GM21825 (cell line): Measurements from ENCODE around the gene UBTF.

Source experiments
- ATAC-seq: cut with Tn5 transposase; IDR thresholded peaks from one replicate; pipeline ENCODE4 v1.9.1; 2021; ENCODE audit warnings: mild to moderate bottlenecking, moderate library complexity; ENCODE audit not compliant: unreplicated experiment

The UBTF gene

DNA sequence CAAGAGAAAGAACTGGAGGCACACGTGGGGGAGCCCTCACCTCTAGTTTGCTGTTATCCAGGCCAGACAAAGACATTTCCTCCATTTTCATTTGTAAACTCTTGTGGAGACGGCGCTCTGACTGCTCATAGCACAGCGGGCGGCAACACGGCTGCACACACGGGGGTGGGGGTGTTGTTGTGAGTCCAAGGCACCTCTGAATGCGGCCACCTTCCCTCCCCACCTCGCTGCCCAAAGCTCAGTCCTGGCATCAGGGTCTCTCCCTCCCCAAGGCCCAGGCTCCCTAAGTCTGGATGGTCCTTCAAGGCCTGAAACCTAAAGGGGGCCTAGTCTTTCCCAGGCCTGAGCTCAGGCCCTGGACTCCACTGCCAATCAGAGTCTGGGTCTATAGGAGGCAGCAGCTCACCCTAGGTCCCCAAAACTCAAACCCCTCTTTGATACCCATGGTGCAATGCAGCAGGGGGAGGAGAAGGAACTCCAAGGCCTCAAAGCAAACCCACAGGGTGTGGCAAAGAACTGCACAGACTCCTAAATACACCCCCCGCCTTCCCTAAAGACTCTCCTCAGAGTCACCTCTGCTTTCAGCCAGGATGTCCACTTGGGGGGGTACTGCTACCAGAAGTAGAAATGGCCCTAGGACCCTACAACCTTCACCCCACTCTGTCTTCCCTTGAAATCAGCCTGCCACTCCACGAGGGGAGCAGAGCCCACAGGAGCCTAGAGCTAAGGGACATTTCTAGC is 21.3 kb downstream of the UBTF start:
- no peak for ATAC-seq

DNA sequence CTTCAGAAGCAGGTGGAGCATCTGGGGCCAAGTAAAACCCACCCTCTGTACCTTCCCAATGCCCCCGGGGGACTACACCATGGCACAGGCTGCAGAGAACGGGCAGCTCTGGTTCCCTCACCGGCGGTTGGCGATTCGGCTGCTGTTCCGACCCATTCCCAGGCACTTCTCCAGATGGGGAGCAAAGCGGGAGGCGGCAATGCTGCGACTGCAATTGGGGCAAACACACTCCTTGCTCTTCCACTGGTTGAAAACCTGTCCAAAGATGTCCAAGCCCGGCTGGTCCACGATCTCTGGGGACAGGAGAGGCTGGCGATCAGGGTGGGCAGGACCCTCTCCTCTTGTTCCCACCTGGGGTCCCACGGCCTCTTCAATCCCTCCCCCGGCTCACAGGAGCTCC is 22.4 kb downstream of the UBTF start:
- ATAC-seq, result no peak

DNA sequence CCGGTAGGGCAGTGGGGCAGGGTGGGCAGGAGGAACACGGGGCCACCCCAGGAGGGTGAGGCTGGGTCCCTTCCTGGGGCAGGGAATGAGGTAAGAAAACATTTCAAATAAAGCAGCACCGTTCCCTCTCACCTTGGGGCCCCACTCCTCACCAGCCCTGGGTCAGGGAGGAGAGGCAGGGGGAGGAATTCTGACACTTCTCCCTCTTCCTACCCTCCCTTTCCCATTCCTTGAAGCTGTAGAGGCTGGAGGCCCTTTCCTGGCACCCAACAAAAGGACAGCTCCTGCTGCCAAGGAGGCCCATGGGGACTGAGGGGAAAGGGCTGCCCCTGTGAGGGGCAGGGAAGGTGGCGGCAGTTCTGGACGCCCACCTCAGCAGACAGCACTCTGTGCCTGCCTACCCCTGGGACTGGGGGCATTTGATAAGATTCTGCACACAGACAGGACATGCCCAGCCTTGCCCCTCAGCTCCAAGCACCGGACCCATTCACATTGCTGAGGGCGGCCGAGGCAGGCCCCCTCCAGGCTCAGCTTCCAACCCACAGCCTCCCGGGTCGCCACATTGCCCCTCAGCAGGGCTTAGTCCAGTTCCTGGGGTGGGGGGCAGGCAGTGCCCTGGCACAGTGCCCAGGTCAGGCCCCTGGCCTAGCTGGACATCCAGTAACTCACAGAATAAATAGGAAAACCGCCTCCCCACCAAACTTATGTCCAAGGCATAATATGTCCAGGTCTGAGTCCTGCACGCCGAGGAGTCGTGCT is 26.0 kb downstream of the UBTF start:
- ATAC-seq, result no peak

DNA sequence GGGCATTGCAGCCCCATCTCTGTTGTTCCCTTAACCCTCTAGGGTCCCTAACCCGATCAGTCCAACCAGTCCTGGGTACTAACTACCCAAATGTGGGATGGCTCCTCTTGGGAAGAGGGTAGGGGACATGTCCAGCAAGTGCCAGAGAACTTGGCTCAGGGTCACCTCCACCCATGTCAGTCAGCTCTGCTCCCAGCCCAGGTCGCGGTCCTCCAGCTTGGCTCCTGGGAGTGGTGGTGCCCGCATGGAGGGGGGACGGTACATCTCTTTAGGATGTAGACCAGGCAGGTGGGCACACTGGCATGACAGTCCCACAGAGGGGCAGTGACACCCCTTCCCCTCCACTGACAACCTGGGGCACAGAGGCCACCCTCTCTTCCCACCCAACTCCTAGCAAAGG is 26.7 kb downstream of the UBTF start:
- ATAC-seq, result no peak

DNA sequence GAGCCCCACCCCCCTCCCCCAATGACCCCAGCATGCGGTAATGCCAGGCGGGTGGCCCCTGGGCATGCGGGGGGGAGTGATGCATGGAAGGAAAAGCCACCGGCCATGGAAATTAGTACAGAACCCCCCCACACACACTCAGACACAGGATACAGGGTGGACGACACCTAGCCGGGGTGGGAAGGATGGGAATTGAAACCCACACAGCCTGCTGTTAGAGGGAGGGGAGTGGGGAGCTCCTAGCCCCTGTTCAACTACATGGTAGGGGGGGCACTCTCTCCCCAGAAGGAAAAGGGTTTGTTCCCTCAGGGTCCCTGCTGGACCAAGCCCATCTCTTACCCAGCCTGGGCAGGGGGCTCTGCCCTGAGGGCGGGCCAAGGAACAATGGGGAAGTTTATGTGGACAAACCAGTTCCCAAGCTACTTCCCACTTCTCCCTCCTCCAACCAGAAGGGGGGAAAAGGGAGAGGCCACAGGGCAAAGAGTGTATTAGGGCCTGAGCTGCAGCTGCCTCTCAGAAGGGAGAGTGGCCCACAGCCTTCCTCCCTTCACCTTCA is 27.5 kb downstream of the UBTF start:
- no peak for ATAC-seq

GRCh38 chr17:44191369-44191768 is 28.1 kb downstream of the UBTF start:
- no peak for ATAC-seq

DNA sequence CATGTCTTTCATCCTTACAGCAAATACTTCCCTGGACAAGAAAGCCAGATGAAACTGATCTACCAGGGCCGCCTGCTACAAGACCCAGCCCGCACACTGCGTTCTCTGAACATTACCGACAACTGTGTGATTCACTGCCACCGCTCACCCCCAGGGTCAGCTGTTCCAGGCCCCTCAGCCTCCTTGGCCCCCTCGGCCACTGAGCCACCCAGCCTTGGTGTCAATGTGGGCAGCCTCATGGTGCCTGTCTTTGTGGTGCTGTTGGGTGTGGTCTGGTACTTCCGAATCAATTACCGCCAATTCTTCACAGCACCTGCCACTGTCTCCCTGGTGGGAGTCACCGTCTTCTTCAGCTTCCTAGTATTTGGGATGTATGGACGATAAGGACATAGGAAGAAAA is 29.0 kb downstream of the UBTF start:
- no peak for ATAC-seq

- ATAC-seq, result no peak
Observed at GRCh38 chr17:44188576-44189403, 30.7 kb downstream of the UBTF start.

DNA sequence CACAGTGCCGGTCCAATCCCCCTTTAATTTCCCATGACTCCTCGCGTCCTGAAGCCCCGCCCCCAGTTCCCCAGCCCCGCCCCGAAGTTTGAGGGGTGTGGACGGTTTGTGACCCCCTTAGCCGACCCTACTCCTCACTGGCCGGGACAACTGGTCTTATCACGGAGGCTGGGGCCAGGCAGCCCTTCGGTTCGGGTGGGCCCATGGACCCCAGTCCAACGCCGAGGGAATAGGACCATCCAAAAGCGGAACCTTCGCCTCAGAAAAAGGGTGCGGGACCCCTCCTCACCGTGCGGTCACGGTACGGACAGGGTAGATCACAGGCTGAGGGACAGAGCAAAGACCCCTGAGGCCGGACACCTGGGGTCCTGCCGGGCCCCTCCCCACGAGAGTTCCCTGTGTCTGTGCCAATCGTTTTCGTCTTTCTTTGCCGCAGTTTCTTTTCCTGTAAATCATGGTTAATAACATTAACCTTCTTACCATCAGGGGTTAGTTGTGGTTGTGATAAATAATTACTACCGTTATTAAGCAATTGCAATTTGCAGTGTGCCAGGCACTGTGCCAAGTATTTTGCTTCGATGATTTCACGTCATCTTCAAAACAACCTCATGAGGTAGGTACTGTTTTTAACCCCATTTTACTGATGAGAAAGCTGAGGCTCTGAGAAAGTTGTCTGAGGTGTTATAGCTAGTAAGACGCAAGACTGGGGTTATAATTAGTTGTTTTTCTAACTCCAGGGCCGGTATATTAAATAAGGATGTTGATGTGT is 32.2 kb downstream of the UBTF start:
- peak; percentile 35 for ATAC-seq

GRCh38 chr17:44186307-44187130 is 33.0 kb downstream of the UBTF start, which contains the start of gene TMUB2:
TMUB2 (plus strand) TSS chr17:44186972; CDS start chr17:44187709, 737 bp downstream.
- peak; percentile 74 for ATAC-seq

- no peak for ATAC-seq
Observed at GRCh38 chr17:44184212-44184810, 35.2 kb downstream of the UBTF start.

DNA sequence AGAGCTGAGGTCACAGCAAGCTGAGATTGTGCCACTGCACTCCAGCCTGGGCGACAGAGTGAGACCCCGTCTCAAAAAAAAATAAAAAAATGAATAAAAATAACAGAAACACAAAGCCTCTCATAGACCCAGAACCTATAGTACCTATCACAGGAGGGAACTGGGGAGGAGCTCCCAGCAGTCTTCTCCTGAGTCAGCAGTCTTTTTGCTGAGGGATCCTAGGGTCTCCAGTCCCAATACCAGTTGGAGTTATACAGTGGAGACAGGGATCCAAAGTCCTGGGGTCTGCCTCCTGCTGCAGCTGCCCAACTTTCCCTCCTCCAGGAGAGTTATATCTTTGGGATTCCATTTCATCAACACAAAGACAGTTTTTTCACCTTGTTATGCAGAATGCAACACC is 36.5 kb downstream of the UBTF start:
- no peak for ATAC-seq

- ATAC-seq, result no peak
Observed at GRCh38 chr17:44178133-44178532, 41.3 kb downstream of the UBTF start.

GRCh38 chr17:44177640-44178039 is 41.8 kb downstream of the UBTF start:
- no peak for ATAC-seq

DNA sequence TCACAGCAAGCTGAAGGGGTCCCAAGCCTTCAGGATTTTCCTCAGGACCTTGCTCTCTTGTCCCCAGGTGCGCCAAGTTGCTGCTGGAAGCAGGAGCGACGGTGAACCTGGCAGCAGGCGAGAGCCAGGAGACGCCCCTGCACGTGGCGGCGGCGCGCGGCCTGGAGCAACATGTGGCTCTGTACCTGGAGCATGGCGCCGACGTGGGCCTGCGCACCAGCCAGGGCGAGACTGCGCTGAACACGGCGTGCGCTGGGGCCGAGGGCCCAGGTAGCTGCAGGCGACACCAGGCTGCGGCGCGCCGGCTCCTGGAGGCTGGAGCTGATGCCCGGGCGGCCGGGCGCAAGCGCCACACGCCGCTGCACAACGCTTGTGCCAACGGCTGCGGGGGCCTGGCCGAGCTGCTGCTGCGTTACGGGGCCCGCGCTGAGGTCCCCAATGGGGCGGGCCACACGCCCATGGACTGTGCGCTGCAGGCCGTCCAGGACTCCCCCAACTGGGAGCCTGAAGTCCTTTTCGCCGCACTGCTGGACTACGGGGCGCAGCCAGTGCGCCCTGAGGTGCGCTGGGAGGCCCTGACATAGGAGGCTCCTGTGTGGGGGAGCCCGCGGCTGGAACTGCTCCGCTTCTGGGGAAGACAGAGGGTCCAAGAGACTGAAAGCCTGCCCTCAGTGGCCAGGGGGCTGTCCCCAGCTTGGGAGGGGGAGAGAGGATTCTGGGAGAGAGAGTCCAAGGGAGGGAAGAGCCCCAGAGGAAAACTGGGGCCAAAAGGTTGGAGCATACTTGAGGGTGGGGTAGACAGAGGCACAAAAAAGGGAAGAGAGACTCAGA is 42.6 kb downstream of the UBTF start:
- no peak for ATAC-seq

DNA sequence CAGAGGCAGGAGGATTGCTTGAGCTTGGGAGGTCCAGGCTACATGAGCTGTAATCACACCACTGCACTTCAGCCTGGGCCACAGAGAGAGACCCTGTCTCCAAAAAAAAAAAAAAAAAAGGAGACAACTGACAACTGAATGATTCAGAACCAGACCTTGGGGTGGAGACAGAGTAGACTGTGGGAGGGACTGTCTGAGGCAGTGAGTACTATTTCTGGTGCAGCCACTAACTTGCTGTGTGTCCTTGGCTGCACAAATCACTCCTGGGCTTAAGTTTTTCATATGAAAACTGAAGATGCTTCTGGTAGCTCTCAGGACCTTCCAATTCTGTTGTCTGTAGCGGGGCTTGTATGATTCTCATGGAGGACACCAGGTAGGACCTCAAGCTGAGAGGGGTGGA is 43.2 kb downstream of the UBTF start:
- ATAC-seq, result no peak

DNA sequence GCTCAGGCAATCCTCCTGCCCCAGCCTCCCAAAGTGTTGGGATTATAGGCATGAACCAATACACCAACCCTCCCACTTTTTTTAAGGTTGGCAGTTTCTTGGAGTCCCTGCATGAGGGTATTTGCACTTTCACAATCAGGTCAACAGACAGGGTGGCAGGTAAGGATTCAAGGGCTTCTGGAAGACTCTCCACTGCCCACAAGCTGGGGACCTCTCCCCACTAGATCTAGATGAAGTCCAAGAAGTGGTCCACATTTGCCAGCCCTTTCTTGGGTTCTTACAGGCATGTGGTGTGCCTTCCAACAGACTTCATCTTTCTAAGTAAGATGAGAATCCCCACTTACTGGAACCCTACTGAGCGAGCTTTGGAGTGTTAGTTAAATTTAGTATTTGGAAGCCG is 45.0 kb downstream of the UBTF start:
- ATAC-seq, result no peak

GRCh38 chr17:44171931-44172455 is 47.5 kb downstream of the UBTF start:
- ATAC-seq, result no peak
